GM12891 (cell line): Measurements from ENCODE around the gene TMEM271.

ENCODE experiments used
- PAX5 ChIP-seq: IDR thresholded peaks from 2 replicates; pipeline ENCODE4 v1.6.1; 2011; ENCODE audit warnings: low read length, moderate library complexity, mild to moderate bottlenecking; ENCODE audit not compliant: insufficient read depth, severe bottlenecking
- POLR2A ChIP-seq: IDR thresholded peaks from 2 replicates; pipeline ENCODE4 v1.6.1; 2011; ENCODE audit warnings: low read depth, low read length, control low read depth
- SPI1 ChIP-seq: IDR thresholded peaks from 2 replicates; pipeline ENCODE4 v1.6.1; 2011; ENCODE audit warnings: low read depth, low read length, control low read depth
- TAF1 ChIP-seq: IDR thresholded peaks from 2 replicates; pipeline ENCODE4 v1.6.1; 2011; ENCODE audit warnings: low read depth, low read length, control low read depth

- TF ChIP-seq POLR2A (no peak), TAF1 (no peak), SPI1 (no peak), PAX5 (no peak)
Observed at GRCh38 chr4:528296-528695, 47.8 kb downstream of the TMEM271 start.
